ENCODE results near the gene GPER1.
"Not testable (repeated sequence)": the region's sequence is repeated elsewhere in the genome, so short reads cannot be mapped to it uniquely, and the experiment has no call there.

Gene GPER1

GRCh38 chr7:1121886-1122831 is 34.2 kb downstream of the GPER1 start:
- DNase-seq = no peak

- DNase-seq = no peak
These were observed 35.1 kb downstream of the GPER1 start for GRCh38 chr7:1122832-1123501.

- DNase-seq = no peak
These were observed 35.8 kb downstream of the GPER1 start for GRCh38 chr7:1123715-1124114.

- no peak for DNase-seq
These were observed 36.3 kb downstream of the GPER1 start for GRCh38 chr7:1124164-1124563.

GRCh38 chr7:1124816-1125602 is 37.1 kb downstream of the GPER1 start:
- DNase-seq = no peak

GRCh38 chr7:1125603-1125969 is 37.7 kb downstream of the GPER1 start:
- no peak for DNase-seq

- no peak for DNase-seq
These were observed 39.1 kb downstream of the GPER1 start for GRCh38 chr7:1127001-1127400.

GRCh38 chr7:1129431-1129830 is 41.5 kb downstream of the GPER1 start:
- DNase-seq = no peak

- DNase-seq = no peak
These were observed 42.4 kb downstream of the GPER1 start for GRCh38 chr7:1130021-1130990.

GRCh38 chr7:1131471-1132265 is 43.8 kb downstream of the GPER1 start:
- DNase-seq = no peak

- DNase-seq = no peak
These were observed 47.0 kb downstream of the GPER1 start for GRCh38 chr7:1134951-1135350.

GRCh38 chr7:1136841-1137516 is 49.1 kb downstream of the GPER1 start:
- DNase-seq = no peak

- DNase-seq = no peak
These were observed 49.7 kb downstream of the GPER1 start for GRCh38 chr7:1137517-1138167.

- no peak for DNase-seq
These were observed 52.7 kb downstream of the GPER1 start for GRCh38 chr7:1140476-1141104.

- DNase-seq = no peak
These were observed 53.7 kb downstream of the GPER1 start for GRCh38 chr7:1141651-1142050.

GRCh38 chr7:1142051-1142635 is 54.2 kb downstream of the GPER1 start:
- DNase-seq = no peak

- DNase-seq = not testable (repeated sequence)
These were observed 55.1 kb downstream of the GPER1 start for GRCh38 chr7:1143031-1143430.

All from CD4-positive, alpha-beta T cell treated with Interleukin-10 for 1 hour (primary cell).